NT2/D1 (cell line): Measurements from ENCODE around the gene IGF2R.

Experiments used
- DNase-seq: peaks from one replicate; pipeline ENCODE4 v3.0.0-alpha.2; 2011; ENCODE audit warnings: low read depth, low spot score
- H3K27me3 ChIP-seq: 2 replicates; pipeline ENCODE4 v1.6.0; 2011; ENCODE audit warnings: mild to moderate bottlenecking; ENCODE audit not compliant: insufficient read length, insufficient read depth
- H3K36me3 ChIP-seq: 2 replicates; pipeline ENCODE4 v1.6.1; 2011; ENCODE audit warnings: mild to moderate bottlenecking, low read length, mixed read lengths; ENCODE audit not compliant: insufficient read depth, insufficient read length
- H3K4me1 ChIP-seq: 2 replicates; pipeline ENCODE4 v1.5.1; 2011; ENCODE audit not compliant: insufficient read depth, insufficient read length
- H3K4me3 ChIP-seq: 2 replicates; pipeline ENCODE4 v1.5.1; 2011; ENCODE audit warnings: low read depth; ENCODE audit not compliant: insufficient read length
- H3K9ac ChIP-seq: 2 replicates; pipeline ENCODE4 v1.6.0; 2011; ENCODE audit warnings: low read depth; ENCODE audit not compliant: insufficient read length
- H3K9me3 ChIP-seq: 2 replicates; pipeline ENCODE4 v1.5.1; 2011; ENCODE audit warnings: mild to moderate bottlenecking, low read length; ENCODE audit not compliant: insufficient read depth
- SUZ12 ChIP-seq: IDR thresholded peaks from 2 replicates; pipeline ENCODE4 v1.6.1; 2011; ENCODE audit not compliant: insufficient read length, insufficient read depth; ENCODE audit errors: extremely low read depth
- YY1 ChIP-seq: IDR thresholded peaks from 2 replicates; pipeline ENCODE4 v1.6.1; 2011; ENCODE audit not compliant: insufficient read length, insufficient read depth
- ZNF274 ChIP-seq: IDR thresholded peaks from 2 replicates; pipeline ENCODE4 v1.6.1; 2011; ENCODE audit warnings: mild to moderate bottlenecking, low read depth, low read length

The IGF2R gene

DNA sequence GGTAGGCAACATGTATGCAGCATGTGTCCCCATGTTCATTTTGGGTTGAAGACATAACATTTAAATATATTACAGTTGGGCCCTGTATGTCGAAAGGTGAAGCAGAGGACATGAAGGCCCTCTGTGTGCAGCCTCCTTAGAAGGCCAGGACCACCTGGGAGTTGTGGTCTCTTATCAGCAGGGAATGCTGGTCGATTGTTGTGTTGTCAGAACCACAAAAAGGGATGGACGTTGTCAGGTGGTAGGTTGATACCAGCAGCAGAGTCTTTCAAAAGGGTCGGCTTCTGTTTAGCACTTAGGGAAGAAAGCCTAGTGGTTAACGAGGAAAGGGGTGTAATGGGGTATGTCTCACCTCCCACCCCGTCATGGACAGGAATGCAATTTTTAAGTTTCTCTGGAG, 85.4 kb downstream of the IGF2R start:
- Histone ChIP-seq H3K27me3 (no peaks in the 10 kb centered on the region), H3K4me1 (no peaks in the 10 kb centered on the region), H3K9ac (no peak overlapping the region), H3K36me3 (peaks cover 85% of the 10 kb centered on the region), H3K9me3 (no peaks in the 10 kb centered on the region), H3K4me3 (no peak overlapping the region)
- TF ChIP-seq SUZ12 = no peak
- no peak for TF ChIP-seq YY1
- TF ChIP-seq ZNF274 = no peak
- no peak for DNase-seq

DNA sequence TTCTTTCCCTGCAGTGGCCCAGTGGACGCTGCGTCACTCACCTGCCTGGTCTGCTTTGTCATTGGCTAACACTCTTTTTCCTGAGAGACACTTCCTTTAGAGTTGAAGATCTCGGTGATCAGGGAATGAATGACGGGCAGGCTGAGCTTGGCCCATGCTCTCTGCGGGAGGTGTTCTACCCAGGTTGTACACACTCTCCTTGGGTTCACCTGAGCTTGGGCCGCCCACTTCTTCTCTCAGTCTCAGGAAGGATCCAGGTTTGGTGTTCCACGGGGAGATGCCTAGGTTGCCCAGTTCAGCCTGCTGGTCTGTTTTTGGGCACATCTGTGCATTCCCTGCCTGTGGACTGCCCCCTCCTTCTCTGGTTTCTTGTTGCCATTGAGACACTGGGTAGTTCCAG, 86.0 kb downstream of the IGF2R start:
- Histone ChIP-seq H3K9ac (no peak overlapping the region), H3K4me1 (no peaks in the 10 kb centered on the region), H3K36me3 (peaks cover 86% of the 10 kb centered on the region), H3K4me3 (no peak overlapping the region), H3K9me3 (no peaks in the 10 kb centered on the region), H3K27me3 (no peaks in the 10 kb centered on the region)
- no peak for TF ChIP-seq ZNF274
- TF ChIP-seq SUZ12 = no peak
- no peak for TF ChIP-seq YY1
- DNase-seq = no peak

DNA sequence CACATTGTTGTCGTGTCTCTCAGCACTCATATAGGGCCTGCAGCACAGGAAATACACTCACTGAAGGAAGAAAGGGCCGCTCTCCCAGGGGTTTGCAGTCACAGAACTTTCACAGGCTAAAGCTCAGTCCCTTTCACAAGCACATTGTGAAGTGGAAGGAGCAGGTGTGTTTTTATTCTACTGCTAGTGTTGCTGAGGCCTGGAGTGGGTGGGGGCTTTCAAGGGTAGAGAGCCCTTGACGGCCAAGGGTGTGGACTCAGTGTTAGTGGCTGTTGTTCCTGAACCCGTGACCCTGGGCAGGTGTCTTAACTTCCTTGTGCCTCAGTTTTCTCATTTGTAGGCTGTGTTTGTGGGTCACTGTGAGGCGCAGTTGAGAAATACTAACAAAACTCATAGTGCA, 86.5 kb downstream of the IGF2R start:
- H3K4me3 ChIP-seq = no peak overlapping the region
- DNase-seq = no peak
- peaks cover 86% of the 10 kb centered on the region for H3K36me3 ChIP-seq
- H3K9ac ChIP-seq = no peak overlapping the region
- TF ChIP-seq ZNF274 (no peak), SUZ12 (no peak), YY1 (no peak)
- H3K27me3 ChIP-seq = no peaks in the 10 kb centered on the region
- no peaks in the 10 kb centered on the region for H3K4me1 ChIP-seq
- H3K9me3 ChIP-seq = no peaks in the 10 kb centered on the region

DNA sequence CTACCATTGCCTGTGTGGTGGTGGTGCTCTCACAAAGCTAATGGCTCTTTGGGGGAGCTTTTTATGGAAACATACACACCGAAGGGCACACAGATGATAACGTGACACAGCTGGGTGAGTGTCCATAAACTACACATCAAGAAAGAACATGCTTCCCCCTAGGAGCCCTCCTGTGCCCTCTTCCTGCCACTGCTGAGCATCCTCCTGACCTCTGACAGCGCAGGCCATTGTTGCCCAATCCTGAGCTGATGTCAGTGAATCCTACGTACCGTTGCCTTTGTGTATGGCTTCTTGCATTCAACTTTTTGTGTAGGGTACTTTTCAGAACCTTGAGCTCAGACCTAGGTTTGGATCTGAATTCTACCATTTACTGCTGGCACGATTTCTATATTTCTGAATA, 86.9 kb downstream of the IGF2R start:
- Histone ChIP-seq H3K36me3 (peaks cover 86% of the 10 kb centered on the region), H3K9ac (no peak overlapping the region), H3K4me3 (no peak overlapping the region), H3K27me3 (no peaks in the 10 kb centered on the region), H3K4me1 (no peaks in the 10 kb centered on the region), H3K9me3 (no peaks in the 10 kb centered on the region)
- DNase-seq = no peak
- TF ChIP-seq ZNF274 (no peak), SUZ12 (no peak), YY1 (no peak)

DNA sequence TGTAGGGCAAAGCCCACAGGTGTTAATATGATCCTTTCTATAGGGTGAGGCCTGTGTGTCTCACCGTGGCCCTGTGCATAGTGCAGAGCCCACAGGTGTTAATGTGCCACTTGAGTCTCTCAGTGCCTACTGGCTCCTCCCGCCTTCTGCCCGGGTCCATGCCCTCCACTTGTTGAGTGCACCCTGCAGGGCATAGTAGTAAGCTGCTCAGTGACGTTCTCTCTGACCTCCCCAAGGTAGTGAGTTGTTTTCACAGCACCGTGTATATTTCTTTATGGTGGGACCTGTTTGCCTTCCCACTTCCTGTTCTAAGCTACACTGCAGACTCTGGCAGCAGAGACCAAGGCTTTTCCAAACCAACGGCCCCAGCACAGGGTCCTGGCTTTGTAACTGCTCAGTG, 88.2 kb downstream of the IGF2R start:
- DNase-seq = no peak
- Histone ChIP-seq H3K9ac (no peak overlapping the region), H3K4me1 (no peaks in the 10 kb centered on the region), H3K4me3 (no peak overlapping the region), H3K36me3 (peaks cover 85% of the 10 kb centered on the region), H3K9me3 (no peaks in the 10 kb centered on the region), H3K27me3 (no peaks in the 10 kb centered on the region)
- no peak for TF ChIP-seq YY1
- no peak for TF ChIP-seq SUZ12
- no peak for TF ChIP-seq ZNF274

DNA sequence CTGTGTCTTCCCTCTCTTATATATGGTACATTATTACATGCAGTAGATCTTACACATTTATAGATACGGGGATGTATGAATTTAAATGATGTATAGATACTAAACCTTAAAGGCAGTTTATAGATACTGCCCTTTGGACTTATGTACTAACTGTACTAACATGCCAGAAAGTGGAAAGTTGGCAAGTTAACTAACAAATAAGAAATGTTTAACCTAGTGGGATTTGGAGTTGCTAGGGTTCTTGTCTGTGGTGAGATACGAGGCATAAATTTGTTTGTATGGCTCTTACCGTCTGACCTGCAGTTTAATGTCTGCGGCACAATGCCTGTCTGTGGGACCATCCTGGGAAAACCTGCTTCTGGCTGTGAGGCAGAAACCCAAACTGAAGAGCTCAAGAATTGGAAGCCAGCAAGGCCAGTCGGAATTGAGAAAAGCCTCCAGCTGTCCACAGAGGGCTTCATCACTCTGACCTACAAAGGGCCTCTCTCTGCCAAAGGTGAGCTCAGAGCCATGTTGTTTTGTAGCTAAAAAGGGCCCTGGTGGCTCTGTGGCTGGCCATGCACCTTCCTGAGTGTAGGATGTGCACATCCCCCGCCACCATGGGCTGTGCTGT, 89.8 kb downstream of the IGF2R start:
- Histone ChIP-seq H3K4me1 (no peaks in the 10 kb centered on the region), H3K27me3 (no peaks in the 10 kb centered on the region), H3K36me3 (peaks cover 84% of the 10 kb centered on the region), H3K4me3 (no peak overlapping the region), H3K9ac (no peak overlapping the region), H3K9me3 (no peaks in the 10 kb centered on the region)
- TF ChIP-seq SUZ12 = no peak
- no peak for TF ChIP-seq YY1
- no peak for TF ChIP-seq ZNF274
- DNase-seq = no peak

DNA sequence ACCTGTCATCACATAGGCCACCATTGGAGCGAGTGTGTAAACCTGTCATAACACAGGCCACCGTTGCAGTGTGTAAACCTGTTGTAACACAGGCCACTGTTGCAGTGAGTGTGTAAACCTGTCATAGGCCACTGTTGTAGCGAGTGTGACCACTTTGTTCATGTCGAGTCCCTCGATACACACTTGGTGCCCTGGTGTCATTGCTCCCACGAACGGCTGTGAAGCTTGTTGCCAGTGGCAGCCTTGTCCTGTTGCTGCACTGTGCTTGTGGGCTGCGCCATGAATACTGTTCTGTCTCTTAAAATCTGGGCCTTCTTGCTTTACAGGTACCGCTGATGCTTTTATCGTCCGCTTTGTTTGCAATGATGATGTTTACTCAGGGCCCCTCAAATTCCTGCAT, 91.3 kb downstream of the IGF2R start:
- H3K9me3 ChIP-seq = no peaks in the 10 kb centered on the region
- peaks cover 84% of the 10 kb centered on the region for H3K36me3 ChIP-seq
- H3K27me3 ChIP-seq = no peaks in the 10 kb centered on the region
- no peak overlapping the region for H3K4me3 ChIP-seq
- H3K9ac ChIP-seq = no peak overlapping the region
- no peak for DNase-seq
- TF ChIP-seq ZNF274 = no peak
- TF ChIP-seq SUZ12 = no peak
- TF ChIP-seq YY1 = no peak
- H3K4me1 ChIP-seq = no peaks in the 10 kb centered on the region

DNA sequence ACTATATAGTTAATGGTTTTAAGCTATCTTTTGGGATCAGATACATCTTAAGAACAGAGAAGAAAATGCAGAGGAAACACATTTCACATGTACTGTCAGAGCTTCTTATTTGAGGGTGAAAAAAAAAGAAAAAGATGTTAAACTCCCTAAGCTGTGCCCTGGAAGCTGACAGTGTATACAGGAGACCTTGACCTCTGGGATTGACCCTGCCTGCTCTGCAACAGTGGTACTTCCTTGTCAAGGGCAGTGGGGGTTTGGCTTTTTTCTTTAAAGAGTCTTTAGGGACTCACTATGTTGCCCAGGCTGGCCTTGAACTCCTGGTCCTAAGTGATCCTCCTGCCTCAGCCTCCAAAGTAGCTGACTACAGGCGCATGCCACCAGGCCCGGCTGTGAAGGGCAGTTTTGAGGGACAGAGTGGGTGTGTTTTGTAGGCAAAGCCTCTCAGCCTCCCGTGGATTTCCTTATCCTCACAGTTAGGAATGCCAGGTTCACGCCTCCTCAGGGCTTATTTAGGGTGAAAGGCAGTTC, 92.1 kb downstream of the IGF2R start:
- H3K36me3 ChIP-seq = peaks cover 80% of the 10 kb centered on the region
- TF ChIP-seq SUZ12 = no peak
- DNase-seq = no peak
- H3K9me3 ChIP-seq = no peaks in the 10 kb centered on the region
- no peaks in the 10 kb centered on the region for H3K27me3 ChIP-seq
- no peaks in the 10 kb centered on the region for H3K4me1 ChIP-seq
- no peak overlapping the region for H3K4me3 ChIP-seq
- no peak overlapping the region for H3K9ac ChIP-seq
